PFSK-1 (cell line): Measurements from ENCODE around the gene YPEL1.

ENCODE experiments used
- POLR2AphosphoS5 ChIP-seq: IDR thresholded peaks from 2 replicates; pipeline ENCODE4 v1.6.1; 2012; ENCODE audit warnings: low read depth, mild to moderate bottlenecking, control low read depth, low read length, moderate library complexity
- SIN3A ChIP-seq: IDR thresholded peaks from 2 replicates; pipeline ENCODE4 v1.6.1; 2012; ENCODE audit warnings: mild to moderate bottlenecking, low read length, moderate library complexity, borderline replicate concordance; ENCODE audit not compliant: insufficient read depth
- TAF1 ChIP-seq: IDR thresholded peaks from 2 replicates; pipeline ENCODE4 v1.6.1; 2012; ENCODE audit warnings: low read length, control low read depth, borderline replicate concordance; ENCODE audit not compliant: insufficient read depth
- TF ChIP-seq, protein P1 (sequence below), 2 experiments: IDR thresholded peaks; 2 replicates each; pipeline versions ENCODE4 v1.6.1 to v1.8.0; 2011 to 2012; ENCODE audit warnings: low read depth in 2 of 2, low read length in 2 of 2, control low read depth in 1 of 2, inconsistent platforms in 1 of 2, mild to moderate bottlenecking in 1 of 2, moderate library complexity in 1 of 2; ENCODE audit not compliant: insufficient read depth in 1 of 2

DNA sequence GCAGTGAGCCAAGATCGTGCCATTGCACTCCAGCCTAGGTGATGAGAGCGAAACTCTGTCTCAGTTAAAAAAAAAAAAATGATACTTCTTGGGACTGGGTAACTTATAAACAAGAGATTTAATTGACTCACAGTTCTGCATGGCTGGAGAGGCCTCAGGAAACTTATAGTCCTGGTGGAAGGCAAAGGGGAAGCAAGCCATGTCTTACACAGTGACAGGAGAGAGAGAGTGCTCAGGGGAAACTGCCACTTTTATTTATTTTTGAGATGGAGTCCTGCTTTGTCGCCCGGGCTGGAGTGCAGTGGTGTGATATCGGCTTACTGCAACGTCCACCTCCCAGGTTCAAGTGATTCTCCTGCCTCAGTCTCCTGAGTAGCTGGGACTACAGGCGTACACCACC is 85.3 kb downstream of the YPEL1 start:
- TF ChIP-seq POLR2AphosphoS5, result no peak
- TF ChIP-seq, protein P1, sequence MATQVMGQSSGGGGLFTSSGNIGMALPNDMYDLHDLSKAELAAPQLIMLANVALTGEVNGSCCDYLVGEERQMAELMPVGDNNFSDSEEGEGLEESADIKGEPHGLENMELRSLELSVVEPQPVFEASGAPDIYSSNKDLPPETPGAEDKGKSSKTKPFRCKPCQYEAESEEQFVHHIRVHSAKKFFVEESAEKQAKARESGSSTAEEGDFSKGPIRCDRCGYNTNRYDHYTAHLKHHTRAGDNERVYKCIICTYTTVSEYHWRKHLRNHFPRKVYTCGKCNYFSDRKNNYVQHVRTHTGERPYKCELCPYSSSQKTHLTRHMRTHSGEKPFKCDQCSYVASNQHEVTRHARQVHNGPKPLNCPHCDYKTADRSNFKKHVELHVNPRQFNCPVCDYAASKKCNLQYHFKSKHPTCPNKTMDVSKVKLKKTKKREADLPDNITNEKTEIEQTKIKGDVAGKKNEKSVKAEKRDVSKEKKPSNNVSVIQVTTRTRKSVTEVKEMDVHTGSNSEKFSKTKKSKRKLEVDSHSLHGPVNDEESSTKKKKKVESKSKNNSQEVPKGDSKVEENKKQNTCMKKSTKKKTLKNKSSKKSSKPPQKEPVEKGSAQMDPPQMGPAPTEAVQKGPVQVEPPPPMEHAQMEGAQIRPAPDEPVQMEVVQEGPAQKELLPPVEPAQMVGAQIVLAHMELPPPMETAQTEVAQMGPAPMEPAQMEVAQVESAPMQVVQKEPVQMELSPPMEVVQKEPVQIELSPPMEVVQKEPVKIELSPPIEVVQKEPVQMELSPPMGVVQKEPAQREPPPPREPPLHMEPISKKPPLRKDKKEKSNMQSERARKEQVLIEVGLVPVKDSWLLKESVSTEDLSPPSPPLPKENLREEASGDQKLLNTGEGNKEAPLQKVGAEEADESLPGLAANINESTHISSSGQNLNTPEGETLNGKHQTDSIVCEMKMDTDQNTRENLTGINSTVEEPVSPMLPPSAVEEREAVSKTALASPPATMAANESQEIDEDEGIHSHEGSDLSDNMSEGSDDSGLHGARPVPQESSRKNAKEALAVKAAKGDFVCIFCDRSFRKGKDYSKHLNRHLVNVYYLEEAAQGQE (IDR thresholded peaks at IDR 0.05; ENCODE audit: insufficient read depth in 1 of 2, low read depth in 2 of 2, low read length in 2 of 2), result no peak
- no peak for TF ChIP-seq TAF1
- TF ChIP-seq SIN3A, result no peak
